DOHH2 (cell line): Measurements from ENCODE around the gene SEC23B.

ENCODE experiments used
- H3F3A ChIP-seq: fragments of 200-600 bp; sonication (generic), shearing (Covaris generic); 2 replicates; pipeline ENCODE4 v1.6.0; 2016; ENCODE audit warnings: antibody characterized with exemption, mild to moderate bottlenecking; ENCODE audit not compliant: control insufficient read depth, insufficient read depth
- H3K27ac ChIP-seq: fragments of 200-600 bp; sonication (generic); 2 replicates; pipeline ENCODE4 v1.5.1; 2014; ENCODE audit warnings: low read depth, mild to moderate bottlenecking, low read length, moderate library complexity
- H3K27me3 ChIP-seq: fragments of 200-600 bp; sonication (generic); 2 replicates; pipeline ENCODE4 v1.6.1; 2014; ENCODE audit warnings: mild to moderate bottlenecking, low read length, mixed read lengths; ENCODE audit not compliant: control insufficient read depth
- H3K36me3 ChIP-seq: fragments of 200-600 bp; sonication (generic); 2 replicates; pipeline ENCODE4 v1.6.1; 2014; ENCODE audit warnings: mild to moderate bottlenecking, low read length, moderate library complexity, mixed read lengths; ENCODE audit not compliant: control insufficient read depth
- H3K4me1 ChIP-seq: fragments of 200-600 bp; sonication (generic); 2 replicates; pipeline ENCODE4 v1.6.1; 2014; ENCODE audit warnings: mild to moderate bottlenecking, low read length, mixed read lengths; ENCODE audit not compliant: control insufficient read depth
- H3K4me2 ChIP-seq: fragments of 200-600 bp; sonication (generic); 2 replicates; pipeline ENCODE4 v1.6.0; 2014; ENCODE audit warnings: mild to moderate bottlenecking, low read length, moderate library complexity
- H3K4me3 ChIP-seq: fragments of 200-600 bp; sonication (generic); 2 replicates; pipeline ENCODE4 v1.5.1; 2014; ENCODE audit warnings: mild to moderate bottlenecking, low read length, mixed read lengths
- H3K79me2 ChIP-seq: fragments of 200-600 bp; sonication (generic); 2 replicates; pipeline ENCODE4 v1.6.1; 2014; ENCODE audit warnings: mild to moderate bottlenecking, low read length, mixed read lengths; ENCODE audit not compliant: control insufficient read depth
- H3K9me2 ChIP-seq: fragments of 200-600 bp; sonication (generic); replicated peaks from 2 replicates; pipeline ENCODE4 v1.6.1; 2014; ENCODE audit warnings: mild to moderate bottlenecking, low read length, mixed read lengths; ENCODE audit not compliant: control insufficient read depth
- H3K9me3 ChIP-seq: fragments of 200-600 bp; sonication (generic); 2 replicates; pipeline ENCODE4 v1.6.1; 2014; ENCODE audit warnings: antibody characterized with exemption, low read length, mixed read lengths; ENCODE audit not compliant: control insufficient read depth, insufficient read depth
- H4K20me1 ChIP-seq: fragments of 200-600 bp; sonication (generic); 2 replicates; pipeline ENCODE4 v1.6.0; 2014; ENCODE audit warnings: low read depth, mild to moderate bottlenecking, antibody characterized with exemption, low read length, moderate library complexity; ENCODE audit not compliant: control insufficient read depth, insufficient read depth
- EZH2phosphoT487 ChIP-seq: fragments of 200-600 bp; sonication (generic); IDR thresholded peaks from 2 replicates; pipeline ENCODE4 v1.6.1; 2017; ENCODE audit warnings: borderline replicate concordance, mild to moderate bottlenecking, antibody characterized with exemption, low read length, moderate library complexity, mixed read lengths
- TF ChIP-seq, protein P1 (sequence below): fragments of 200-600 bp; sonication (generic); IDR thresholded peaks from one replicate; pipeline ENCODE4 v1.5.1; 2014; ENCODE audit warnings: antibody characterized with exemption, mild to moderate bottlenecking, low read depth, low read length; ENCODE audit not compliant: poor library complexity, severe bottlenecking

Gene SEC23B

GRCh38 chr20:18548465-18548864 lies 40.7 kb downstream of the SEC23B start:
- Histone ChIP-seq H3K9me3 (no peaks in the 10 kb centered on the region), H3K4me2 (no peak overlapping the region), H3K4me1 (no peaks in the 10 kb centered on the region), H3F3A (no peaks in the 10 kb centered on the region), H3K9me2 (no peaks in the 10 kb centered on the region), H3K36me3 (peaks cover 55% of the 10 kb centered on the region), H3K4me3 (no peak overlapping the region), H4K20me1 (no peaks in the 10 kb centered on the region), H3K27me3 (no peaks in the 10 kb centered on the region), H3K27ac (no peak overlapping the region), H3K79me2 (no peaks in the 10 kb centered on the region)
- no peak for TF ChIP-seq EZH2phosphoT487
- TF ChIP-seq, protein P1, sequence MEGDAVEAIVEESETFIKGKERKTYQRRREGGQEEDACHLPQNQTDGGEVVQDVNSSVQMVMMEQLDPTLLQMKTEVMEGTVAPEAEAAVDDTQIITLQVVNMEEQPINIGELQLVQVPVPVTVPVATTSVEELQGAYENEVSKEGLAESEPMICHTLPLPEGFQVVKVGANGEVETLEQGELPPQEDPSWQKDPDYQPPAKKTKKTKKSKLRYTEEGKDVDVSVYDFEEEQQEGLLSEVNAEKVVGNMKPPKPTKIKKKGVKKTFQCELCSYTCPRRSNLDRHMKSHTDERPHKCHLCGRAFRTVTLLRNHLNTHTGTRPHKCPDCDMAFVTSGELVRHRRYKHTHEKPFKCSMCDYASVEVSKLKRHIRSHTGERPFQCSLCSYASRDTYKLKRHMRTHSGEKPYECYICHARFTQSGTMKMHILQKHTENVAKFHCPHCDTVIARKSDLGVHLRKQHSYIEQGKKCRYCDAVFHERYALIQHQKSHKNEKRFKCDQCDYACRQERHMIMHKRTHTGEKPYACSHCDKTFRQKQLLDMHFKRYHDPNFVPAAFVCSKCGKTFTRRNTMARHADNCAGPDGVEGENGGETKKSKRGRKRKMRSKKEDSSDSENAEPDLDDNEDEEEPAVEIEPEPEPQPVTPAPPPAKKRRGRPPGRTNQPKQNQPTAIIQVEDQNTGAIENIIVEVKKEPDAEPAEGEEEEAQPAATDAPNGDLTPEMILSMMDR: no peak

- no peaks in the 10 kb centered on the region for H3K79me2 ChIP-seq
- no peaks in the 10 kb centered on the region for H3K9me2 ChIP-seq
- H3F3A ChIP-seq: no peaks in the 10 kb centered on the region
- H3K36me3 ChIP-seq: peaks cover 51% of the 10 kb centered on the region
- TF ChIP-seq EZH2phosphoT487: no peak
- TF ChIP-seq, protein P1: no peak
- H3K9me3 ChIP-seq: no peaks in the 10 kb centered on the region
- H3K4me2 ChIP-seq: no peak overlapping the region
- no peak overlapping the region for H3K27ac ChIP-seq
- H4K20me1 ChIP-seq: no peaks in the 10 kb centered on the region
- H3K4me1 ChIP-seq: no peaks in the 10 kb centered on the region
- no peak overlapping the region for H3K4me3 ChIP-seq
- no peaks in the 10 kb centered on the region for H3K27me3 ChIP-seq
Measured at GRCh38 chr20:18553746-18554145, 46.0 kb downstream of the SEC23B start.

GRCh38 chr20:18566892-18567738 lies 59.4 kb downstream of the SEC23B start, which contains the start of gene SMIM26:
Gene SMIM26, plus strand, starts transcription at chr20:18567432. Its CDS starts 47 bp downstream, at chr20:18567479.
- no peaks in the 10 kb centered on the region for H3K9me3 ChIP-seq
- peak within 1 kb of the TSS; percentile 90 for H3K4me3 ChIP-seq
- H3K4me2 ChIP-seq: peak within 1 kb of the TSS; percentile 98
- no peaks in the 10 kb centered on the region for H3K27me3 ChIP-seq
- H3K27ac ChIP-seq: peak within 1 kb of the TSS; percentile 44
- H4K20me1 ChIP-seq: no peaks in the 10 kb centered on the region
- H3K9me2 ChIP-seq: no peaks in the 10 kb centered on the region
- H3K79me2 ChIP-seq: peaks cover 36% of the 10 kb centered on the region
- H3K4me1 ChIP-seq: peaks cover 17% of the 10 kb centered on the region
- H3F3A ChIP-seq: peaks cover 3% of the 10 kb centered on the region; the same call in 1 of the 2 replicates
- H3K36me3 ChIP-seq: peaks cover 35% of the 10 kb centered on the region
- TF ChIP-seq, protein P1: no peak
- TF ChIP-seq EZH2phosphoT487: no peak
